ENCODE measurements around the gene GET4. TPM values are rescaled to one million over a fixed set of nuclear protein-coding genes. Genes with fewer than 3 reads are reported as not detected.

The GET4 gene
- total and polyA plus RNA-seq, 2 of the 13 experiments (the other 11 are each of a cell fraction or from before 2014, with no cell fraction given), result 28.2 to 35.2 TPM

GRCh38 chr7:873367-874002, 2.9 kb upstream of the GET4 start (continued):
- no peak for TF ChIP-seq PRDM10 (CRISPR knock-in tag; IDR thresholded peaks at IDR 0.05; ENCODE audit: low read depth)
- TF ChIP-seq TBL1XR1 (IDR thresholded peaks at IDR 0.05; ENCODE audit: borderline replicate concordance, low read length, partially characterized antibody), result no peak
- TF ChIP-seq MYPOP (CRISPR knock-in tag; IDR thresholded peaks at IDR 0.05), result peak; percentile 94
- TF ChIP-seq ZNF414 (CRISPR knock-in tag; IDR thresholded peaks at IDR 0.05), result peak; percentile 62; the same call in 1 of the 2 replicates
- no peak for TF ChIP-seq ZBTB3 (CRISPR knock-in tag; IDR thresholded peaks at IDR 0.05; ENCODE audit: borderline replicate concordance, low read depth)
- no peak for TF ChIP-seq ZBTB37 (CRISPR knock-in tag; IDR thresholded peaks at IDR 0.05)
- TF ChIP-seq PAWR (CRISPR knock-in tag; IDR thresholded peaks at IDR 0.05; ENCODE audit: borderline replicate concordance), result 0 out of 2 replicates have a peak, but pooled peaks have one; percentile 24
- TF ChIP-seq ZNF790 (CRISPR knock-in tag; IDR thresholded peaks at IDR 0.05; ENCODE audit: borderline replicate concordance), result peak; percentile 76; the same call in 1 of the 2 replicates
- peak; percentile 90 for TF ChIP-seq ZNF136 (CRISPR knock-in tag; IDR thresholded peaks at IDR 0.05; ENCODE audit: low read depth)
- peak; percentile 81 for TF ChIP-seq RARA (CRISPR knock-in tag; IDR thresholded peaks at IDR 0.05)
- TF ChIP-seq SRY (CRISPR knock-in tag; IDR thresholded peaks at IDR 0.05), result peak; percentile 94
- TF ChIP-seq PAX8 (CRISPR knock-in tag; IDR thresholded peaks at IDR 0.05; ENCODE audit: borderline replicate concordance), result no peak
- peak; percentile 82 for TF ChIP-seq ZNF781 (CRISPR knock-in tag; IDR thresholded peaks at IDR 0.05; ENCODE audit: borderline replicate concordance, not compliant biosample characterization)
- peak; percentile 68 for TF ChIP-seq NCOA2 (CRISPR knock-in tag; IDR thresholded peaks at IDR 0.05)
- no peak for TF ChIP-seq DZIP1 (CRISPR knock-in tag; IDR thresholded peaks at IDR 0.05)
- TF ChIP-seq KDM1A (CRISPR knock-in tag; IDR thresholded peaks at IDR 0.05), result no peak
- no peak for TF ChIP-seq POLR2G (IDR thresholded peaks at IDR 0.05; ENCODE audit: low read depth, low read length)
- no peak for TF ChIP-seq ZNF17 (CRISPR knock-in tag; IDR thresholded peaks at IDR 0.05)
- TF ChIP-seq STAG1 (CRISPR knock-in tag; IDR thresholded peaks at IDR 0.05), result peak; percentile 92

Measured in HepG2 (cell line).